Measurements from ENCODE around the gene TRMT11.

GRCh38 chr6:125957391-125957693 lies 29.0 kb upstream of the TRMT11 start:
- TF ChIP-seq, protein P1, sequence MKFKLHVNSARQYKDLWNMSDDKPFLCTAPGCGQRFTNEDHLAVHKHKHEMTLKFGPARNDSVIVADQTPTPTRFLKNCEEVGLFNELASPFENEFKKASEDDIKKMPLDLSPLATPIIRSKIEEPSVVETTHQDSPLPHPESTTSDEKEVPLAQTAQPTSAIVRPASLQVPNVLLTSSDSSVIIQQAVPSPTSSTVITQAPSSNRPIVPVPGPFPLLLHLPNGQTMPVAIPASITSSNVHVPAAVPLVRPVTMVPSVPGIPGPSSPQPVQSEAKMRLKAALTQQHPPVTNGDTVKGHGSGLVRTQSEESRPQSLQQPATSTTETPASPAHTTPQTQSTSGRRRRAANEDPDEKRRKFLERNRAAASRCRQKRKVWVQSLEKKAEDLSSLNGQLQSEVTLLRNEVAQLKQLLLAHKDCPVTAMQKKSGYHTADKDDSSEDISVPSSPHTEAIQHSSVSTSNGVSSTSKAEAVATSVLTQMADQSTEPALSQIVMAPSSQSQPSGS (IDR thresholded peaks at IDR 0.05; ENCODE audit: low read length): no peak
- TF ChIP-seq EZH2 (IDR thresholded peaks at IDR 0.05; ENCODE audit: low read depth, low read length, severe bottlenecking) (no peak), CTCF (IDR thresholded peaks at IDR 0.05; ENCODE audit: control extremely low read depth in 1 of 3, insufficient read depth in 1 of 3, low read depth in 1 of 3, low read length in 3 of 3) (no peak), KDM1A (IDR thresholded peaks at IDR 0.05; ENCODE audit: borderline replicate concordance, low read length) (no peak), EP300 (IDR thresholded peaks at IDR 0.05; ENCODE audit: borderline replicate concordance in 1 of 2, low read depth in 2 of 2, low read length in 2 of 2) (no peak), ZNF274 (IDR thresholded peaks at IDR 0.05; ENCODE audit: borderline replicate concordance, extremely low read depth, low read length) (no peak), PHF8 (conservative IDR thresholded peaks at IDR 0.05; ENCODE audit: low read depth, low read length) (no peak), YY1 (IDR thresholded peaks at IDR 0.05; ENCODE audit: low read depth, low read length) (no peak), TAF1 (IDR thresholded peaks at IDR 0.05; ENCODE audit: low read depth, low read length) (no peak), TCF12 (IDR thresholded peaks at IDR 0.05; ENCODE audit: low read depth, low read length) (no peak), KDM4A (IDR thresholded peaks at IDR 0.05; ENCODE audit: low read depth, low read length, severe bottlenecking) (no peak)
